Epidermal melanocyte (primary cell): ENCODE results near the gene KDM2A.

ENCODE experiments used
- DNase-seq: peaks from one replicate; pipeline ENCODE4 v3.0.0; 2011; ENCODE audit warnings: low spot score; ENCODE audit not compliant: insufficient read length

Gene KDM2A

DNA sequence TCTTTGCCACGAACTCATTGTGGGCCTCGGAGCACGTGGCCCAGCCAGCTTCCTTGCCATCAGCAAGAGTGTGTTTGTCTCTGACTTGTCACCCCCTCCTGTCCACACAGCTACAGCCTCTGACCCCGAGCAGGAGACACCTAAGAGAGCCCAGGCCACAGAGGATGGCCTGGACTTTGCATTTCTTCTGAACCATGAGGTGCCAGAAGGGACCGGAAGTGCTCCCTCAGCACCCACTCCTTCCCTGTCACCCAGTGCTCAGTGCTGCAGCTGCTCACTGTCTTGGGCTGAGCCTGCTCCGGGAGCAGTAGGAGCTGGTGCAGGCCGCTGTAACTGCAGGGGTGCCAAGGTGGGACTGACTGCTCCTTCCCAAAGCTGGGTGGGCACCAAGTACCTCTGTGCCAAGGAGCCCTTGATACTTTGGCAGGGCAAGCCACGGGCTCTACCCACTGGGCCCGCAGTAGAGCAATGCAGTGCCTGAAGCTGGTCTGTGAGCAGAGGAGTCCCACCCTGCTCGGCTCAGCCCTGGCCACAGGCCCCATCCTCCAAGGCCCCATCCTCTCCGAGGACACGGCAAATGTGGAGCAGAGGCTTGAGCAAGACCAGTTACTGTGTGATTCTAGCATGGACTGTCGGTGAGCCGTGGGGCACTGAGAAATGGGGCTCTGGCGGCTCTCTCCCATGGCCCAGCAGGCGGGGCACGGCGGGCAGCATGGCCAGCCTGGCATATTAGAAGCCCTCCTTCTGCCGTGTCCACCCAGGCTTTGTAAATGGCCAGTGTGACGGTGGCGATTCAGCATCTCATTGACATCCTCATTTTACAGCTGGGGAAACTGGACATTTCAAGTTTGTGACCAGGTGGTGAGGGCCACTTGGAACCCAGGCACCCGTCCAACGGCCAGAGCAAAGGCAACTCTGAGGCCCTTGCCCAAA lies 153.5 kb downstream of the KDM2A start:
- DNase-seq: no peak

DNA sequence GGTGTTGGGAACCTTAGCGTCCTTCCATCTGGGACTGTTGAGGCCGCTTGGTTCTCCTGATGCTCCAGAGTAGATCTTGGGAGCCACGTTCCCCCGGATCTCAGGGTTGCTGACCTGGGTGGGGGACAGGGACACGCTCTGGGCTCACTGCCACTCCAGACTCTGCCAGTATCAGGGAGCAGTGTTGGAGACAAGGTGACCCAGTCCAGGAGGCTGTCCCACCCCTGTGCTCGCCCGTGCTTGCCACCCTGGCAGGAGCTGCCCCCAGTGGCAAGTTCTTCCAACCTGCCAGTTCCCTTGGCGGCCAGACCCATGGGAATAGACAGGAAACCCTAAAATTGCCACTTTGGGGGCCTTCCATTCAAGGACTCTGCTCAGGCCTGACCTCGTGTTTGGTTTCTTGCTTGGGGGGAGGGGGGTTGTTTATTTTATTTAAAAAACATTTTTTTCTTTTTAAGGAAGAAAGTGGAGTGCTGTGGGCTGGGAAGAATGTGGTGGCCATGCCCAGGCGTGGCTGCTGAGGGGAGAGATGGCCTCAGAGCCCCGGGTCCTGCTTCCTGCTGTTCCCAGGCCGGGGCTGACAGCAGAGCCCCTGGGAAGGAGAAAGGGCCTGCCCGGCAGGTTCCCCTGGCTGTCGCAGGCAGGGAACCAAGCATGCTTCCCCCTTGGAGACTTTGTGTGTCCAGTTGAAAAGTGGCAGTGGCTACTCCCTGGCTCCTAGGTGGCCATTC lies 154.4 kb downstream of the KDM2A start:
- DNase-seq: no peak

DNA sequence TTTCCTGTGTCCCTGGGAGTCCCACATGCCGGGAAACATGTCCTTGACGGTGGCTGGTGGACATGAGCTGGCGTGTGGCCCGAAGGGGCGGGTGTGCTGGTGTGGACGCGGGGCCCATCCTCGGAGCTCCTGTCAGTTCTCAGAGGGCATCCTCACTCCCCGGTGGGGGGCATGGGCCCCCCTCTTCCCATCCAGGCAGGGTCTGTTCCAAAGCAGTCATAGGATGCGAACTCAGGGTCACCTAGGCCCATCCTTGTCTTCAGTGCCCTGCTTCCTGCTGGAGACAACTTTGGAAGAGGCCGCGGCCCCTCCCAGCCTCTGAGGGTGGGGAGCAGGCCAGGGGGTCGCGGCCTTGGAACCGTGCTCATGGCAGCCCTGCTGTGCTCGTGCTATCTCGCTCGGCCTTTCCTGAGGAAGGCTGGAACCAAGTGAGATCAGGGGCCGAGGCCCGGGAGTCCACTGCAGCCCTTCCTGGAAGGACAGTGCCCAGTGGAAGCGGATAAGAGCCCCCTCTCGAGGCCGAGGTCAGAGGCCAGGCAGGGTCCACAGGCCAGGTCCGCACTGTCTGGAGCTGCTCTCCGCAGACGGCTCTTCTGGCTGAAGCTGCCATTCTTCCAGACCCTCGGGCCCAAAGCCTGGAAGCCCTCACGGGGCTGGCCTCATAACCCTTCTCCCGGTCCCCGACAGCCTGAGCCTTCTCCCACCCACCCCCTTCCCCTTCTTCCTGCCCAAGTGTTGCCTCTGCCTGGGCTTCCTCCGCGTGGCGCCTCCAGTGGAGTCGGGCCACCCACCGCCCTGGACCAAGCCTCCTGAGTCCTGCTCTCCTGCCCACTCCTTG lies 155.9 kb downstream of the KDM2A start:
- no peak for DNase-seq

DNA sequence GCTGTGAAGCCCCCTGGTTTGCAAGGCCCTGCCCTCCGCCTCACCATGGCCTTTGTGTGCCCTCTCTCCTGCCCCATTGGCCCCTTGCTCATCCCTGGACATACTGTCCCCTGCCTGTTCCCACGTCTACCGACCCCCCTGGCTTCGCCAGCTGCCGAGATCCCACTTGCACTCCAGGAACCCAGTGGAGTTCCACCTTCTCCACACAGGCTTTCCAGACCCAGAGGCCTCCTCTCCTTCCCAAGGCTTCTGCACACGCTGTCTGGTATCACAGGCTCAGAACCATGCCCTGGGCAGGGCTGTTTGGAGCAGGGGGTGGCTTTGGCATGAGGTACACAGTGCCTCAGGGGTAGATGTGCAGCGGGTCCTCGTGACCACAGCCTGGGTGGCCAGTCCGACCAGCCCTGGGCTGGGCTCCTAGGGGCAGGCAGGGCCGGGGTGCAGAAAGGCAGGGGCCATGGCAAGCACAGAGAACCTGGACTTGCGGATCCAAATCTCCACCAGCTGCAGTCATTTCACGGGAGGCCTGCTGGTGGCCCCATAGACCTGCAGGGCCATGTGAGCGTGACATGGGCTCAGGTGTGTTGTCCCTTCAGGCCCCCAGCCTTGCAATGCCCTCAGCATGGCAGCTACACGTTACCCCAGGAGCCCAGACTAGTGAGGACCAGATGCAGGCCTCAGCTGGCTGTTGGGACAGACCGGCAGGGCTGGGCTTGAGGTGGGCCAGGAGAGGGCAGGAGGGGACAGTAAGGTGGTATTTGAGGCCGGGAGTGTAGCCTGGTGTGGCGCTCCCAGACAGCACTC lies 156.7 kb downstream of the KDM2A start:
- no peak for DNase-seq

DNA sequence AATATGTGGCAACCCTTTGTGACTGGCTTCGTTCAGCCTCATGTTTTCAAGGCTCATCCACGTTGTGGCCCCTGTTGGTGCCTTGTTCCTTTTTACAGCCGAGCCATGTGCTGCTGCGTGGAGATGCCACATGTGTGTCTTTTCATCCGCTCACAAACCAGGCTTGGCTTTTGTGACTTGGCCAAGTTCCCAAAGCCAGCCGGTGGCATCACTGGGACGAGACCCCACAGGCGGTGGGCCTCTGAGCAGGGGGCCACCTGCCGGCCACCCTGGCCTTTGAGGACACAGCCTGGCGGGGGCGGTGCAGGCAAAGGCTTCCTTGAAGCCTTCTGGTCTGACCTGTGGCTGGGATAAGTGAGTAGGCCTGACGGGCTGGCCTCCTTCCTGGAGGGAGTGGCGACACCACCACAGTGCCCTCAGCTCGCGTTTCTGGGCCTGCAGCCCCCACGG lies 157.7 kb downstream of the KDM2A start:
- no peak for DNase-seq

DNA sequence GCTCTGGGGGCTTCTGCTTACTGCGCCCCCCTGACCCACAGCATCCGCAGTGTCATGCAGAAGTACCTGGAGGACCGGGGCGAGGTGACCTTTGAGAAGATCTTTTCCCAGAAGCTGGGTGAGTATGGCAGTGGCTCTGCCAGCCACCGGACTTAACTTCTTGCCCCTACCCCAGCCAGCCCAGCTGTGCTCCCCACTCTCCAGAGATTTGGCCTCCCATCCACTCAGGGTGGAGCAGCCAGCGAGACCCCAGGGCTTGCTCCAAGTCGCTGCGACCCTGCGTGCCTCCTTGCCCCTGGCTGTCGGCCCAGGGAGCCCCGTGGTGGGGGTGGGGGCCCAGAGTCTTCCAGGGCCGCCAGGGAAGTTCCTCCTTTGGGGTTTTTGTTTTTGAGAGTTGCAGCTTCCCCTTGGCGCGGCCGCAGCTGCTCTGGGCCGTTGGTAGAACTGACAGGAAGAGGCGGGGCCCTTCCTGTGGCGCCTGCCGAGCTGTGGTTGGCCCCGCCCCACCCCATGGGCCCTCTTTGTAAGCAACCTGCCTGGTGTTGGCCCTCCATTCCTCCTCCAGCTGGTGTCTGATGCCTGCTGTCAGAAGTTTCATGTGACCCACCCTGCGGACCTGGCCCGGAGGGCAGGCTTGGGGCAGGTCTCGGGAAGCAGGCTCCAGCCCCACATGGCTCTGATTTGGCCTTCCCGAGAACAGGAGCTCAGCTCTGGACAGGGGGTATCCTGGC lies 158.3 kb downstream of the KDM2A start:
- DNase-seq: peak; percentile 89

DNA sequence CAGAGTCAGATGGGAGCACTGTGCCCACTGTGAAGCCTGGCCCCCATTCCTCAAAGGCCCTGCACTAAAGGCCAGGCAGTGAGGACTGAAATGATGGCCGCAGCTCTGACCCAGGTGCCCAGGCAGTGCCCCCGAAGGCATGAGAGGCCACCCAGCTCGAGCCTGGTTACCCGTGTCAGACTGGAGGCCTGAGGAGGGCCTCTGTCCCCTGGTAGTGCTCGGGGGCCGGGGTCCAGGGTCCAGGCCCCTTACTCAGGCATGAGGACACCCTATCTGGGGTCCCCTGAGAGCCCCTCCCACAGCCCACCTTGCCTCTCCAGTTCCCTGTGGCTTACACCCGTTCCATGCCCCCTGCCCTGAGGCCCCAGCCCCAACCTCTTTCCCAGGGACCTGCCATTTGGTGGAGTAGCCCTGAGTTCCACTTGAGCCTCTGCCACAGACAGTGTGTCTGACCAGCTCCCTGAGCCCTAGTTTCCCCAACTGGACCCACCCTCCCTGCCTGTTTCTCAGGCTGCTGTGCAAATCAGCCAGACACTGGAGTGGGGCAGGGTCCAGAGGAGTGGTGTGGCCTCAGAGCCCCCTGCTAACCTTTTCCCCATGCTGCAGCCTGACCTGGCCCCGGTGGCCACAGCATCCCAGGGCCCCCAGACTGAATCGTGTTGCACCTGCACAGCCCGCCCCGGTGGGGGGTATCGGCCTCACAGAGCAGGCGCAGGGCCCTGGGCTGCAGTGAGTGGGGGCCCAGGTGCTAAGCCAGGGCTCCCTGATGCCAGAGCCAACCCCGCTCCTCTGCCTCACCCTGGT lies 159.3 kb downstream of the KDM2A start:
- DNase-seq: no peak

DNA sequence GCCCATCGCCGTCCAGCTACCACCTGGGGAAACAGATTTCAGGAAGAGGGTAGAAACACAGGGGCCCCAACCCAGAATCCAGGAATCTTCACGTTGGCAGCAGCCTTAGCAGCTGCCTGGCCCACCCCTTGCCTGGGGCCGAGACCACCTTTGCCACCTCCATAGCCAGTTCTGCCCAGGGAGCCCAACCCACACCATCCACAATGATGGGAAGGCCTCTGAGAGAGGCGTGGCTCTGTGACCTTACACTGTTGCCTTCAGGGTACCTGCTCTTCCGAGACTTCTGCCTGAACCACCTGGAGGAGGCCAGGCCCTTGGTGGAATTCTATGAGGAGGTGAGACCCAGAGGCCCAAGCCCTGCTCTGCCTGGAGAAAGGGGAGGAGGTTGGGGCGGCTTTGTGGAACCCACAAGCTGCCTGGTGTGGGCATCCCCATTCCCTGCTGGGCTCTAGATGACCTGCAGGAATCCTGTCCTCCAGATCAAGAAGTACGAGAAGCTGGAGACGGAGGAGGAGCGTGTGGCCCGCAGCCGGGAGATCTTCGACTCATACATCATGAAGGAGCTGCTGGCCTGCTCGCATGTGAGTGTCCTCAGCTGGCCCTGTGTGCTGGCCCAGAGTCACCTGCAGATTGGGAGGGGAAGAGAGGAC lies 160.0 kb downstream of the KDM2A start:
- no peak for DNase-seq

DNA sequence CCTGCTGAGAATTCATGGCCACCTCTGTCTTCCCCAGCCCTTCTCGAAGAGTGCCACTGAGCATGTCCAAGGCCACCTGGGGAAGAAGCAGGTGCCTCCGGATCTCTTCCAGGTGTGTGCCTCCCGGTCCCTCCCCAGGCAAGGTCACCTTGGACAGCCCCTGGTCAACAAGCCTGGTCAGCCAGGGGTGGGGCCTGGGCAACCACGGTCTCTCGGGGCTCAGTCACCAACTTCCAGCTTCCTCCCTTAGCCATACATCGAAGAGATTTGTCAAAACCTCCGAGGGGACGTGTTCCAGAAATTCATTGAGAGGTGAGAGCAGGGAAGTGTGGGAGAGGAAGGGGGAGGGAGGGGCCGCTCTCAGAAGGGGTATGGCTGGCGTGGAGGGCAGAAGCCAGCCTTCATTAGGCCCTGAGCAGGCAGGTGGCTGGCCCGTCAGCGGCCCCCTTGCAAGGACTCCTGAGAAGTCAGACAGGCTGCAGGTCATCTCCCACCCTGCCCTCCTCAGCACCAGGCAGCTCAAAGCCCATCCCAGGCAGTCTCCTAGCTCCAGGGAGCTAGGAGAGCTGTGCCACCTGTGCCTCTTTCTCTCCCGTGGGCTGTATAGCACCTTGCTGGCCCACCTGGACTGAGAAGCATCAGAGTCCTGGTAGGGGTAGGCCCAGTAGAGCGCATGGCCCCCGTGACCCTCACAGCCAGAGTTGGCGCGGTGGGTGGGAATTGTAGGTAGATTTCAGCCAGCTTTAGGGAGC lies 160.7 kb downstream of the KDM2A start:
- DNase-seq: no peak

DNA sequence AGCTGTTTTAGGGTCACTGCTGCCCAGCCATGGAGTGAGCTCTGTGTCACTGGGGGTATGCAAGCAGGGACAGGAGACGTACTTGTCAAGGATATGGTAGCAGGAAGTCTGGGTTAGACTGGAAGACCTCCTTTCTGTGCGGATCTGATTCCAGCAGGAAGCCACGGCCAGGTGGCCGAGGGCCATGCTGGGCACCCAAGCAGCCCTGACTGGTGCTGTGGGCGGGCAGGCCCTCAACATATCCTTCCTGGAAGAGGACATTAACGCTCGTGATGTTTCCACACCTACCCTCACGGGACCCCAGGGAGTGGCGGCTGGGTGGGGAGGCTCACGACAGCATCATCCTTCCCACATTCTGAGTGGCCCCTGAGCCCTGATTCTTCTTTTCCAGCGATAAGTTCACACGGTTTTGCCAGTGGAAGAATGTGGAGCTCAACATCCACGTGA lies 161.3 kb downstream of the KDM2A start:
- DNase-seq: no peak

DNA sequence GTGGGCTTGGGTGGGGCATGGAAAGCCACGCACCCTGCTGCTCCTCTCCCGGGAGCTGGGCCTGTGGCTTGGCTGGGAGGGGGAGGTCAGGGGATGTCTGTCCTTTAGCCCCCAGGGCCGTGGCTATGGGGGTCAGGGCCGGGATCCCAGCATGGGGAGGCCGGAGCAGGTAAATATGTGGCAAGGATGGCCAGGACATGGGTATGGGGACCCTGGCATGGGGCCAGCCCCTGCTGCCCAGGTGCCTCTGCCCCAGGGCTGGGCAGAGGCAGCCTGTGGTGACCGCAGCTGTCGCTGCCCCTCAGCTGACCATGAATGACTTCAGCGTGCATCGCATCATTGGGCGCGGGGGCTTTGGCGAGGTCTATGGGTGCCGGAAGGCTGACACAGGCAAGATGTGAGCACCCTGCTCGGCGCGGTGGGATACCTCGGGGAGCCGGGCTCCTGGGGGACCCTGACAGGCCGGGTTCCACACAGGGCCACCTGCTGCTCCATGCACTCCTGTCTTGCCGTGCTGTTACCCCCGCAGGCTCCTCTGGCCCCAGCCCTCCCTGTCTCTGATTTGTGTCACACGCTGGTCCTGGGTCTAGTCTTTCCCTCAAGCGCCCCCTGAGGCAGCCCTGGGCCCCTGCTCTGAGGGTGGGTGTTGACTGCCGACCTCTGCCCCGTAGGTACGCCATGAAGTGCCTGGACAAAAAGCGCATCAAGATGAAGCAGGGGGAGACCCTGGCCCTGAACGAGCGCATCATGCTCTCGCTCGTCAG lies 161.9 kb downstream of the KDM2A start:
- no peak for DNase-seq

DNA sequence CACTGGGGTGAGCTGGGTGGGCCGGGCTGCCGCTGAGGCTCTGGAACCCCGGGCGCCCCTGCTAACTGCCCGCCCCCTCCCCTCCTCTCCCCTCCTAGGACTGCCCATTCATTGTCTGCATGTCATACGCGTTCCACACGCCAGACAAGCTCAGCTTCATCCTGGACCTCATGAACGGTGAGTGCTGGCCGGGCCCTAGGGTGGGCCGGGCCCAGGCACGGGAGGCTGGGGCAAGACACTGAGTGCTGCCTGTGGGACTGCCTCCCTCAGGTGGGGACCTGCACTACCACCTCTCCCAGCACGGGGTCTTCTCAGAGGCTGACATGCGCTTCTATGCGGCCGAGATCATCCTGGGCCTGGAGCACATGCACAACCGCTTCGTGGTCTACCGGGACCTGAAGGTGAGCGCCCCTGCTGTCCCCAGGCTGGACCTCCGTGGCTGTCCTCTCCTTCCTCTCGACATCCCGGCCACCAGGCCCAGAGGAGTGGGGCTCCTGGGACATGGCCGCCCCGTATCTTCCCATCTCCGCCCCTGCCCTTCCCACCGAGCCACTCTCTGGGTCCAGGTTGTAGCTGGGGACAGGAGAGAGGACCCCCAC lies 162.6 kb downstream of the KDM2A start:
- no peak for DNase-seq

DNA sequence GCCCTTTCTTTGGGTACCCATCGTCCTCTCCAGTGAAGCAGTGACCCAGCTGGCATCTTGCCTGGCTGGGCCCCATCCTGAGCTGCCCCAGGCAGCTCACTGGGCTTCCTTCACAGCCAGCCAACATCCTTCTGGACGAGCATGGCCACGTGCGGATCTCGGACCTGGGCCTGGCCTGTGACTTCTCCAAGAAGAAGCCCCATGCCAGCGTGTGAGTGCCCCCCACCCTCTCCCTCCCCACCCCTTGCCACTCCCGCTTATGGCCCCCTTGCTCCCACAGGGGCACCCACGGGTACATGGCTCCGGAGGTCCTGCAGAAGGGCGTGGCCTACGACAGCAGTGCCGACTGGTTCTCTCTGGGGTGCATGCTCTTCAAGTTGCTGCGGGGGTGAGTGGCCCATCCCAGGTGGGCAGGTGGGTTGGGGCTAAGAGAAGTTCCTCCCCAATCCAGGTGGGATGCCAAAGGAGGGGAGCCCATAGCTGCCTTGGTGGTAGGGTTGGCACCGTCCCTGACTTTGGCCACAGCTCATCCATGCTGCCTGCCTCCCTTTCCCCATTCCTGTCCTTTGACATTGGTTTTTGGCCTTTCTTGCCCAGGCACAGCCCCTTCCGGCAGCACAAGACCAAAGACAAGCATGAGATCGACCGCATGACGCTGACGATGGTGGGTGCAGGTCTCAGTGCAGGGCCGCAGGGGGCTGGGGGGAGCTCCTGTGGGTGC lies 163.3 kb downstream of the KDM2A start:
- DNase-seq: no peak

DNA sequence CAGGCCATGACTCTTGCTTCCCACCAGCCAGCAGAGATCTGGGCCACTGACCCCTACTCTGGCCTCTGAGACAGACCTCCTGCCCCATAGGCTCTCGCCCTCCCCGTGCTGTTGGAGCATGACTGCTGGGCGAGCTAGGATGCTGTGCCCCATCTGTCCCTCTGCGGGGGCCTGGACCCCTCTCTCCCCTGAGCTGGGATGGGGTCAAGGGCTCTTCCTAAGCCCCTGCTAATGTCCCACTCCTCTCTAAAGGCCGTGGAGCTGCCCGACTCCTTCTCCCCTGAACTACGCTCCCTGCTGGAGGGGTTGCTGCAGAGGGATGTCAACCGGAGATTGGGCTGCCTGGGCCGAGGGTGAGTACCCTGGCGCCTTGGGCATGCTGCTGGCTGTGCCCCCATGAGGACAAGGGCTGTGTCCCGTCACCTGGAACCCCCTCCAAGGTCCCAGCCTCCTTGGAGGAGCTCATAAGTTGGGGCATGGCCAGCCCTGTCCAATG lies 163.9 kb downstream of the KDM2A start:
- DNase-seq: no peak

DNA sequence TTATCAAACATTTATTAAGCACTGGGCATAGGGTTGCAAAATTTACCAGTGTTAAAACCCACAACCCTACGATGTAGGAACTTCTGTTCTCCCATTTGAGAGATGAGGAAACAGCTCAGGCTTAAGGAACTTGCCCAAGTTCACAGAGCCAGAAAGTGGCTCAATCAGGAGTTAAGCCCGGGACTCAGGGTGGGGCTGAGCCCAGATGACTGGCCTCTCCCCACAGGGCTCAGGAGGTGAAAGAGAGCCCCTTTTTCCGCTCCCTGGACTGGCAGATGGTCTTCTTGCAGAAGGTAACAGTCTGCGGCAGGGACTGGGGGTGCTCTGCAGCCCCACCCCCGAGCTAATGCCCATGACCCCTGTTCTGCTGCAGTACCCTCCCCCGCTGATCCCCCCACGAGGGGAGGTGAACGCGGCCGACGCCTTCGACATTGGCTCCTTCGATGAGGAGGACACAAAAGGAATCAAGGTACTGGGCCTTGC lies 164.5 kb downstream of the KDM2A start:
- DNase-seq: no peak
